PC-3 (cell line): ENCODE data around the gene PLXND1. TPM values are rescaled to one million over a fixed set of nuclear protein-coding genes. Genes with fewer than 3 reads are reported as not detected.

Experiments used
- ATAC-seq: fragments of 200-7000 bp; cut with Tn5 transposase; 2 replicates; pipeline ENCODE4 v1.9.1; 2020; ENCODE audit warnings: mild to moderate bottlenecking, moderate library complexity
- BruUV-seq: library from RNA; stranded (reverse); fragments of 400-500 nt; replicated peaks from 2 replicates; lab custom pipeline; 2021; lab: Mats Ljungman, UMichigan
- CTCF ChIA-PET: fragments of 300-600 bp; sonication (Branson Sonifier 250); formaldehyde crosslinking; loops from one replicate; lab custom pipeline; 2022; ENCODE audit warnings: antibody characterized with exemption; lab: Charles Lee
- POLR2A ChIA-PET: fragments of 300-600 bp; sonication (Branson Sonifier 250); formaldehyde crosslinking; loops from one replicate; lab custom pipeline; 2022; ENCODE audit warnings: antibody characterized with exemption; ENCODE audit not compliant: unreplicated experiment; lab: Charles Lee
- DNase-seq: peaks from one replicate; pipeline ENCODE4 v3.0.0-alpha.2; 2015
- H2AFZ ChIP-seq: fragments of 300-600 bp; sonication (generic); 2 replicates; pipeline ENCODE4 v1.6.0; 2016; ENCODE audit warnings: antibody characterized with exemption, low read length
- H3F3A ChIP-seq: fragments of 300-600 bp; sonication (generic); one replicate; pipeline ENCODE4 v1.6.0; 2017; ENCODE audit warnings: antibody characterized with exemption, low read length, control low read depth, mild to moderate bottlenecking; ENCODE audit not compliant: unreplicated experiment
- H3K27ac ChIP-seq: fragments of 300-600 bp; sonication (generic); 2 replicates; pipeline ENCODE4 v1.5.1; 2016; ENCODE audit warnings: mild to moderate bottlenecking, low read length
- H3K27me3 ChIP-seq: fragments of 300-600 bp; sonication (generic); 2 replicates; pipeline ENCODE4 v1.6.1; 2016; ENCODE audit warnings: low read length, mixed read lengths
- H3K36me3 ChIP-seq: fragments of 300-600 bp; sonication (generic); 2 replicates; pipeline ENCODE4 v1.6.1; 2016; ENCODE audit warnings: low read depth, mixed run types, low read length, mixed read lengths
- H3K4me1 ChIP-seq: fragments of 300-600 bp; sonication (generic); 2 replicates; pipeline ENCODE4 v1.5.1; 2016; ENCODE audit warnings: low read length; ENCODE audit not compliant: insufficient read depth
- H3K4me2 ChIP-seq: fragments of 300-600 bp; sonication (generic); 2 replicates; pipeline ENCODE4 v1.6.0; 2016; ENCODE audit warnings: low read length
- H3K4me3 ChIP-seq: fragments of 300-600 bp; sonication (generic); 2 replicates; pipeline ENCODE4 v1.5.1; 2016; ENCODE audit warnings: mild to moderate bottlenecking, low read length, mixed read lengths
- H3K79me2 ChIP-seq: fragments of 300-600 bp; sonication (generic); 2 replicates; pipeline ENCODE4 v1.6.1; 2017; ENCODE audit warnings: low read length, mixed read lengths
- H3K9ac ChIP-seq: fragments of 300-600 bp; sonication (generic); 2 replicates; pipeline ENCODE4 v1.6.0; 2016; ENCODE audit warnings: mild to moderate bottlenecking, low read length
- H3K9me2 ChIP-seq: fragments of 300-600 bp; sonication (generic); replicated peaks from 2 replicates; pipeline ENCODE4 v1.6.1; 2016; ENCODE audit warnings: mixed run types, low read length, mixed read lengths
- H3K9me3 ChIP-seq: fragments of 300-600 bp; sonication (generic); 2 replicates; pipeline ENCODE4 v1.6.1; 2016; ENCODE audit warnings: low read length, mixed read lengths
- H4K20me1 ChIP-seq: fragments of 300-600 bp; sonication (generic); 2 replicates; pipeline ENCODE4 v1.6.1; 2016; ENCODE audit warnings: low read length, mixed read lengths
- EZH2 ChIP-seq: fragments of 300-600 bp; sonication (generic); IDR thresholded peaks from one replicate; pipeline ENCODE4 v1.6.1; 2017; ENCODE audit warnings: antibody characterized with exemption, mild to moderate bottlenecking, low read length; ENCODE audit not compliant: unreplicated experiment
- EZH2phosphoT487 ChIP-seq: fragments of 300-600 bp; sonication (generic); IDR thresholded peaks from 2 replicates; pipeline ENCODE4 v1.6.1; 2018; ENCODE audit warnings: mild to moderate bottlenecking, antibody characterized with exemption, low read length, borderline replicate concordance
- intact Hi-C: fragments of 100-400 bp; cut with micrococcal nuclease; formaldehyde crosslinking; loops from 2 replicates; pipeline ENCODE4 v1.9.0; 2023
- total RNA-seq: library from RNA; depleted of rRNA; stranded (reverse); fragments of >200 nt; gene quantifications from 2 replicates; pipeline ENCODE4 v1.2.3, GENCODE V29; 2014
- TF ChIP-seq, protein P1 (sequence below): fragments of 300-600 bp; sonication (generic); conservative IDR thresholded peaks from 2 replicates; pipeline ENCODE4 v1.5.1; 2017; ENCODE audit warnings: antibody characterized with exemption, low read depth, mild to moderate bottlenecking, low read length

Gene PLXND1
- total RNA-seq, 1 experiment from 2014 or later = 19.2 TPM

- POLR2A ChIA-PET = no interaction called here
- intact Hi-C loops = no loop called here
- no peaks in the 10 kb centered on the region for H3K79me2 ChIP-seq
- H3K4me2 ChIP-seq = no peak overlapping the region
- no peaks in the 10 kb centered on the region for H3K27me3 ChIP-seq
- H3K9me3 ChIP-seq = no peaks in the 10 kb centered on the region
- H3K4me1 ChIP-seq = no peaks in the 10 kb centered on the region
- H2AFZ ChIP-seq = no peak overlapping the region
- no peak for ATAC-seq
- no peak overlapping the region for H3K27ac ChIP-seq
- TF ChIP-seq, protein P1, sequence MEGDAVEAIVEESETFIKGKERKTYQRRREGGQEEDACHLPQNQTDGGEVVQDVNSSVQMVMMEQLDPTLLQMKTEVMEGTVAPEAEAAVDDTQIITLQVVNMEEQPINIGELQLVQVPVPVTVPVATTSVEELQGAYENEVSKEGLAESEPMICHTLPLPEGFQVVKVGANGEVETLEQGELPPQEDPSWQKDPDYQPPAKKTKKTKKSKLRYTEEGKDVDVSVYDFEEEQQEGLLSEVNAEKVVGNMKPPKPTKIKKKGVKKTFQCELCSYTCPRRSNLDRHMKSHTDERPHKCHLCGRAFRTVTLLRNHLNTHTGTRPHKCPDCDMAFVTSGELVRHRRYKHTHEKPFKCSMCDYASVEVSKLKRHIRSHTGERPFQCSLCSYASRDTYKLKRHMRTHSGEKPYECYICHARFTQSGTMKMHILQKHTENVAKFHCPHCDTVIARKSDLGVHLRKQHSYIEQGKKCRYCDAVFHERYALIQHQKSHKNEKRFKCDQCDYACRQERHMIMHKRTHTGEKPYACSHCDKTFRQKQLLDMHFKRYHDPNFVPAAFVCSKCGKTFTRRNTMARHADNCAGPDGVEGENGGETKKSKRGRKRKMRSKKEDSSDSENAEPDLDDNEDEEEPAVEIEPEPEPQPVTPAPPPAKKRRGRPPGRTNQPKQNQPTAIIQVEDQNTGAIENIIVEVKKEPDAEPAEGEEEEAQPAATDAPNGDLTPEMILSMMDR = no peak
- TF ChIP-seq EZH2phosphoT487 (no peak), EZH2 (no peak)
- no peaks in the 10 kb centered on the region for H3K36me3 ChIP-seq
- CTCF ChIA-PET = no interaction called here
- BruUV-seq = no TSS peak
- DNase-seq = no peak
- no peaks in the 10 kb centered on the region for H3K9me2 ChIP-seq
- no peak overlapping the region for H3K4me3 ChIP-seq
- no peaks in the 10 kb centered on the region for H3F3A ChIP-seq
- no peak overlapping the region for H3K9ac ChIP-seq
- no peaks in the 10 kb centered on the region for H4K20me1 ChIP-seq
Observed at GRCh38 chr3:129560911-129561594, 45.4 kb downstream of the PLXND1 start.

DNA sequence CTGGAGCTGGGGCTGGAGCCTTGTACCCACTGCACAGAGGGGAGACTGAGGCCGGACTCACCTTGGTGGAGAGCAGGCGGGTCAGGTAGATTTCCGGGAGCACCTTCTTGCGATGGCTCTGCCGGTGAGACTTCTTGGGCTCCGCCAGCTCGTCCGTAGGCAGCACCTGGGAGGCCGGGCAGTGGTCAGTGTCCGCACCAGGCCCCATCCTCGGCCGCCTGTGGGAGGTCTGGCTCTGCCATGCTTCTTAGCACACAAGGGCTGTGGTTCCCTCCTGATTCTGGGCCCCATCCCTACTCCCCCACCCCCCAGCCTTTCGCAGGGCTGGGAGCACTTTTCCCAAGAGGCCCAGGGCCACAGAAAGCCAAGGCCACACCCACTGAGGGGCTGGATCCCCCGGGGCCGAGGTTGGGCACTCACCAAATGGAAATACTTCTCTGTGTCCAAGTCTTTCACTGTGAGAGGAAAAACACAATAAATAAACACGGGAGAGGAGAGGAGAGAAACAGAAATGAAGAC, 46.1 kb downstream of the PLXND1 start:
- Histone ChIP-seq H3K27me3 (no peaks in the 10 kb centered on the region), H3K9ac (no peak overlapping the region), H3K27ac (no peak overlapping the region), H4K20me1 (no peaks in the 10 kb centered on the region), H3K9me2 (no peaks in the 10 kb centered on the region), H3K9me3 (no peaks in the 10 kb centered on the region), H3K4me2 (no peak overlapping the region), H3K4me1 (no peaks in the 10 kb centered on the region), H3K4me3 (no peak overlapping the region), H2AFZ (no peak overlapping the region), H3K36me3 (no peaks in the 10 kb centered on the region), H3K79me2 (no peaks in the 10 kb centered on the region), H3F3A (no peaks in the 10 kb centered on the region)
- TF ChIP-seq, protein P1 = no peak
- TF ChIP-seq EZH2phosphoT487 (no peak), EZH2 (no peak)
- DNase-seq (no peak), ATAC-seq (no peak)
- CTCF ChIA-PET = no interaction called here
- no TSS peak for BruUV-seq
- POLR2A ChIA-PET = no interaction called here
- intact Hi-C loops = no loop called here

DNA sequence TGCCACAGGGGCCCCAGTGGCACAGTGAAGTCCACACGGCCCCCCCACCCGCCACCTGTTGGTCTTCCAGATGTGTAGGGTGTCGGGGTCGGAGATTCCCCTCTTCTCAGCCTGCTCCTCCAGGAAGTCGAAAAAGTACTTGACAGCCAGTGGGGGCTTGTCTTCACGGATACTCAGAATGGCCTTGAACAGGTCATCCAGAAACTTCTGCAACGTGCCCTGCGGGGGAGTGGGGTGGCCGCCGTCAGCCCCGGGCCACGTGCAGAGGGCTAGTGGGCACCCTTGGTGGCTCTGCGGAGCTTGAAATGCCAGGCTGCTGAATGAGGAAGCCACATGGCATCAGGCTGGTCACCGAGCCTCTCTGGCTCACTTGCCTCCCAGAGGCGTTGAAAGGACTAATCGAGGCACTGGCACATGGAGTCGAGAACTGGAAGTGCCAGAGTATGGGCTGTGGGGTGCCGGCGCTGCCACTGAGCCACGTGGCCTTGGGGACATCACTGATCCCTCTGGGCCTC, 46.9 kb downstream of the PLXND1 start:
- ATAC-seq (no peak), DNase-seq (no peak)
- Histone ChIP-seq H3K9ac (no peak overlapping the region), H3K27ac (no peak overlapping the region), H3K4me3 (no peak overlapping the region), H3K27me3 (no peaks in the 10 kb centered on the region), H3K79me2 (no peaks in the 10 kb centered on the region), H3F3A (no peaks in the 10 kb centered on the region), H3K4me2 (no peak overlapping the region), H3K36me3 (no peaks in the 10 kb centered on the region), H2AFZ (no peak overlapping the region), H4K20me1 (no peaks in the 10 kb centered on the region), H3K9me2 (no peaks in the 10 kb centered on the region), H3K9me3 (no peaks in the 10 kb centered on the region), H3K4me1 (no peaks in the 10 kb centered on the region)
- ChIA-PET CTCF (no interaction called here), POLR2A (no interaction called here)
- intact Hi-C loops = no loop called here
- TF ChIP-seq EZH2 = no peak
- TF ChIP-seq EZH2phosphoT487 = no peak
- TF ChIP-seq, protein P1 = no peak
- BruUV-seq = no TSS peak
